SH-SY5Y (cell line): Measurements from ENCODE around the gene RTN4.

Experiments used
- GATA2 ChIP-seq: IDR thresholded peaks from 2 replicates; pipeline ENCODE4 v1.6.1; 2011; ENCODE audit warnings: mild to moderate bottlenecking, low read depth, low read length
- GATA3 ChIP-seq: IDR thresholded peaks from 2 replicates; pipeline ENCODE4 v1.6.1; 2011; ENCODE audit warnings: low read depth, mild to moderate bottlenecking, low read length, moderate library complexity

The RTN4 gene

GRCh38 chr2:54979321-54980044 lies 70.8 kb downstream of the RTN4 start:
- no peak for TF ChIP-seq GATA3
- no peak for TF ChIP-seq GATA2

- TF ChIP-seq GATA2 (no peak), GATA3 (no peak)
Measured at GRCh38 chr2:54977149-54977548, 73.1 kb downstream of the RTN4 start.

DNA sequence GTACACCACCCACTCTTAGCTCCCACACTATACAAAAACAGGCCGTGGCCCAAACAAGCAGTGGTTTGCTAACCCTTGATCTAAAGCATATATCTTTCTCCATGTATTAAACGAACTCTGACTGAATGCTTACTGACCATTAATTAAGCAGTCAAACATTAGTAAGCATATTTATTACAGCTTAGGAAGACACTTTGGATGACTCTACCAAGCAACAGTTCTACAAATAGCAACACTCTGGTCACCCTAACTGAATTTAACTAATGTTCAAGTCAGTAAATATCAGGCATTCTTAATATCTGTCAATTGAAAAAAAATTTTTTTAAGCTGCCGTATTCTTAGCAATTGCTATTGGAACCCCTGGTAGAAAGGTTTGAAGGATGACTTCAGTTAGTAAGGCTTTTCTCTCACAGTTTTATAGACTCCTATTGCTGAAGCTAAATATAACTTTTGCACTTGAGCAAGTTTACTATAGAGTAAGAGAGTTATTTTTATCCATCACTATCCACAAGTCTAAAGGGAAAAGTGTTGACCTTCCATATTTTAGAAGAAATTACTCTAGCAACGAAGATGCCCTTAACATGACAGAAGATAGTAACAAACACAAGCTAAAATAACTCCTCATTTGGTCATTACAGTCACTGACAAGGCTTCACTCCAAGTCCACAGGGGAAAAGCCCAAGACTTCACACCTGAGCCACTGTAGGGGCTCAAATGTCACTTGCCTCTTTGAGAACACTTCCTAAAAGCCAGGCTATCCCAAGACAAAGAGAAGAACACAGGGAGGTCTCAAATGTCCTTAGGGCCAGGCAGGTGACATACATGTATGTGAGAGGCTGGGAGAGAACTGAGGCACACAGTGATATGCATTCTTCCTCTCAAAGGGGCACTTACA lies 74.4 kb downstream of the RTN4 start:
- no peak for TF ChIP-seq GATA3
- TF ChIP-seq GATA2: no peak

- TF ChIP-seq GATA2: no peak
- TF ChIP-seq GATA3: no peak
Measured at GRCh38 chr2:54975175-54975574, 75.1 kb downstream of the RTN4 start.

GRCh38 chr2:54969940-54970338 lies 80.3 kb downstream of the RTN4 start:
- no peak for TF ChIP-seq GATA3
- no peak for TF ChIP-seq GATA2

DNA sequence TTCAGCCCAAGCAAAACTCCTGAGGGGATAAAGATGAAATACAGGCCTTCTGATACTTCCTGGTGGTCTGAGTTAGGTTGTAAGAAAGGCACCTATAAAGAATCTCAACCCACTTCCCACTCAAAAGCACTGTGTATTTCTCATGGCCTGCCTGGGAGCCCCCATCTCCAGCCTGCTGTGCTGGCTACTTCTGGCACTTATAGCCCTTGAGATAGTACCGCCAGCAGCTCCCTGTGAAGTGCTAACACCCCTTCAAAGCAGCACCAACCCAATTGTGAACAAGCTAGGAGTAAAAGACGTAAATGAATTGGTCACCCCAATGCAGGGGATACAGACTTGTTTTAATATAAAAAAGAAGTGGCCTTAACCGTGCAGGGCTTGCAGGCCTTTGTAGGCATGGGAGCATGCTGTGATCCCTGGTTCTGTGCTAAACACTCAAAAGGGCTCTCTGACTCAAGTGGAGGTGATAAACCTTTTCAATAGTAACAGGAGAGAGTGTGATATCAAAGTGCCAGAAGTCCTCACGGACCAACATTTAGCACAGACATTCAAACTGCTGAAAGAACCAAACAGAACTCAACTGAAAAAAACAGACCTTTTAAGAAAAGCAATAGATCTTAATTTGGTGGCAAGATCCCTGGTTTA lies 80.8 kb downstream of the RTN4 start:
- TF ChIP-seq GATA2: no peak

GRCh38 chr2:54968561-54969218 lies 81.6 kb downstream of the RTN4 start:
- TF ChIP-seq GATA2: no peak
- TF ChIP-seq GATA3: no peak

- TF ChIP-seq GATA3 (no peak), GATA2 (no peak)
Measured at GRCh38 chr2:54967759-54968365, 82.4 kb downstream of the RTN4 start.

DNA sequence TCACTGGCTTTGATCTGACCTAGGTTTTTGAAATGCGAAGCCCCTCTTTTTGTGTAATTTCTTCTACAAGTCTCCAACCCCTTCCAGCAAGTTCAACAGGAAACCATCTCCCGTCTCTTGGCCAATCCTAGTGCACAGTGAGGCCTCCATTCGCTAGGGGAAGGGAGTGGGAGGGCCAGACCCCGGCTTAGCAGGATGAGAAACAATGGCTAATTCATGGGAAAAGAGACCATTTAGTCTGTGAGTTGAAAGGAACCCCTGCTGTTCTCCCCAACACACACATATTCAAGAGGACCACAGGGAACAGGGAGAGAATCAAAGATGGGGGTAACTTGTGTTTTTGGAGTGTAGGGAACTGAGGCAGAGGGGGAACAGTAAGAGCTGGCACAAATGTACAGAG lies 83.0 kb downstream of the RTN4 start:
- no peak for TF ChIP-seq GATA3
- no peak for TF ChIP-seq GATA2

DNA sequence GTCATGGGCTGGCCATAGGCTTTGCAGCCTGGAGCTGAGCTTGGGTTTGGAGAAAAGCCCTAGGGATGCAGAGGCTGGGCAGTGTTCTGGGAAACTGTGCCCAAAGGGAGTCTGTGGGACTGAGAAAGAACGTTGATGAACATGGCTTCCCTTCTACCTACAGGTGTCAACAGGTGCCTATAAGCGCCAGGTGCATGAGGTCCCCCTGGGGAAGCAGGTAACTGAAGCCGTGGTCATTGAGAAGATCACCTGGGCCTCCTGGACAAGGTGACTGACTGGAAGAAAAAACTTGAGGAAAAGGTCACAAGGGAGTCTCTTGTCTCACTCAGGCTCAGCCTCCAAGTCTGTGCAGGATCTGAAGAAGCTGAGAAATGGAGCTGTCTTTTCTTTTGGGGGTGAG lies 83.4 kb downstream of the RTN4 start:
- TF ChIP-seq GATA3 (no peak), GATA2 (no peak)

- TF ChIP-seq GATA3 (no peak), GATA2 (no peak)
Measured at GRCh38 chr2:54966165-54966832, 84.0 kb downstream of the RTN4 start.

DNA sequence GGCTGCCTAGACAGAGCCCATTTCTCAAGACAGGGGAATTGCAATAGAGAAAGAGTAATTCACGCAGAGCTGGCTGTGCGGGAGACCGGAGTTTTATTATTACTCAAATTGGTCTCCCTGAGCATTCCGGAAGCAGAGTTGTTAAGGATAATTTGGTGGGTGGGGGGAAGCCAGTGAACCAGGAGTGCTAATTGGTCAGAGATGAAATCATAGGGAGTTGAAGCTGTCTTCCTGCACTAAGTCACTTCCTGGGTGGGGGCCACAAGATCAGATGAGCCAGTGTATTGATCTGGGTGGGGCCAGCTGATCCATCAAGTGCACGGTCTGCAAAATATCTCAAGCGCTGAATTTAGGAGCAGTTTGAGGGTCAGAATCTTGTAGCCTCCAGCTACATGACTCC lies 84.8 kb downstream of the RTN4 start:
- TF ChIP-seq GATA3: no peak
- no peak for TF ChIP-seq GATA2

DNA sequence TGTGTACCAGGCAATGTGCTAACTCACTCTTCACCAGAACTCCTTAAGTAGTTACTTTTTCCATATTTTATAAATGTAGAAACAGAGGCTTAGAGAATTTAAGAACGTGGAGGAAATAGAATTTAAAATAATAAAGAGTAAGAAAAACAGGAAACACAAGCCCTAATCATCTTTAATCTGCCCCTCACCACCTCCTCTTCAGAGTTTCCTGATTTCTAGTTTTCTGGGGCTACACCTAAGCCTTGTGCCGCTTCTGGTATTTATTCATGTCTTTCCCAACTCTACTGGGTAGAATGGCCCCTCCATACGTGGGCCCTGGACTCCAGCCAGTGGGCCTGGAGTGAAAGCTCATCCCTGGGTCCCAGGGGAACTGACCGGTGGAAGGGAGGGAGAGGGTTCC lies 85.4 kb downstream of the RTN4 start:
- TF ChIP-seq GATA3 (no peak), GATA2 (no peak)
